GM19452 (cell line): ENCODE data around the gene NLRP9.

Source experiments
- ATAC-seq: cut with Tn5 transposase; IDR thresholded peaks from one replicate; pipeline ENCODE4 v1.9.1; 2021; ENCODE audit not compliant: unreplicated experiment

NLRP9 gene

GRCh38 chr19:55674841-55675660 is 63.2 kb downstream of the NLRP9 start, which contains the start of gene EPN1:
TSS of gene EPN1 (plus strand) at chr19:55675226. CDS start at chr19:55678628, 3,402 bp downstream.
- peak; percentile 64 for ATAC-seq

- ATAC-seq, result no peak
Measured at GRCh38 chr19:55674459-55674840, 63.8 kb downstream of the NLRP9 start.

GRCh38 chr19:55673889-55674288 is 64.3 kb downstream of the NLRP9 start:
- no peak for ATAC-seq

- ATAC-seq, result no peak
Measured at GRCh38 chr19:55673465-55673864, 64.7 kb downstream of the NLRP9 start.

GRCh38 chr19:55672418-55672817 is 65.8 kb downstream of the NLRP9 start:
- ATAC-seq, result no peak

- ATAC-seq, result no peak
Measured at GRCh38 chr19:55671054-55671378, 67.2 kb downstream of the NLRP9 start.

GRCh38 chr19:55670280-55671053 is 67.7 kb downstream of the NLRP9 start:
- ATAC-seq, result no peak

- ATAC-seq, result no peak
Measured at GRCh38 chr19:55669418-55670279, 68.6 kb downstream of the NLRP9 start.

GRCh38 chr19:55668603-55669348 is 69.4 kb downstream of the NLRP9 start:
- no peak for ATAC-seq

- no peak for ATAC-seq
Measured at GRCh38 chr19:55667958-55668357, 70.2 kb downstream of the NLRP9 start.

GRCh38 chr19:55667511-55667910 is 70.7 kb downstream of the NLRP9 start:
- ATAC-seq, result no peak

GRCh38 chr19:55667006-55667381 is 71.2 kb downstream of the NLRP9 start:
- no peak for ATAC-seq

- no peak for ATAC-seq
Measured at GRCh38 chr19:55666343-55667005, 71.7 kb downstream of the NLRP9 start.

- no peak for ATAC-seq
Measured at GRCh38 chr19:55663846-55664536, 74.2 kb downstream of the NLRP9 start.

GRCh38 chr19:55661826-55662225 is 76.4 kb downstream of the NLRP9 start:
- ATAC-seq, result no peak

GRCh38 chr19:55660991-55661390 is 77.2 kb downstream of the NLRP9 start:
- no peak for ATAC-seq

GRCh38 chr19:55660404-55660803 is 77.8 kb downstream of the NLRP9 start:
- no peak for ATAC-seq

- no peak for ATAC-seq
Measured at GRCh38 chr19:55659822-55660221, 78.4 kb downstream of the NLRP9 start.

- no peak for ATAC-seq
Measured at GRCh38 chr19:55658846-55659459, 79.2 kb downstream of the NLRP9 start.
